A549 (cell line): ENCODE results near the gene CLDN6. TPM values are rescaled to one million over a fixed set of nuclear protein-coding genes. Genes with fewer than 3 reads are reported as not detected.

ENCODE experiments used
- ATAC-seq, 2 experiments: fragments of 200-7000 bp in 1 of 2; fragments of >200 bp in 1 of 2; cut with Nextera tagmentation in 1 of 2; cut with Tn5 transposase in 1 of 2; 3 replicates each; pipeline versions ENCODE4 v1.8.0 to v1.9.1; 2018 to 2020; ENCODE audit warnings: mild to moderate bottlenecking in 1 of 2, moderate library complexity in 1 of 2
- CTCF ChIA-PET: fragments of 300-600 bp; sonication (Branson Sonifier 250); formaldehyde crosslinking; extraction: SDS; loops from one replicate; lab custom pipeline; 2021; ENCODE audit warnings: antibody characterized with exemption, inconsistent platforms; lab: Yijun Ruan, JAX
- POLR2A ChIA-PET: fragments of 350-600 bp; formaldehyde crosslinking; extraction: SDS; loops from one replicate; lab custom pipeline; 2021; ENCODE audit warnings: antibody characterized with exemption, inconsistent platforms; lab: Yijun Ruan, JAX
- DNase-seq, 2 experiments: peaks; one replicate each; pipeline versions ENCODE4 v3.0.0 to v3.0.0-alpha.2; 2011 to 2016; ENCODE audit warnings: low read depth in 1 of 2, low spot score in 1 of 2
- FAIRE-seq: peaks from 2 replicates; lab custom pipeline; 2011; peaks lifted over from hg19 to GRCh38; lab: Jason Lieb, UNC
- H3K27ac ChIP-seq, 2 experiments: fragments of >200 bp; sonication (Bioruptor Twin); formaldehyde crosslinking; 3 replicates each; pipeline ENCODE4 v1.5.1; 2016 to 2017
- H3K4me1 ChIP-seq: fragments of >200 bp; sonication (Bioruptor Twin); formaldehyde crosslinking; 3 replicates; pipeline ENCODE4 v1.6.1; 2016
- H3K4me2 ChIP-seq: fragments of >200 bp; sonication (Bioruptor Twin); formaldehyde crosslinking; 3 replicates; pipeline ENCODE4 v1.6.1; 2016
- H3K4me3 ChIP-seq: fragments of >200 bp; sonication (Bioruptor Twin); formaldehyde crosslinking; 3 replicates; pipeline ENCODE4 v1.5.1; 2016
- H3K9me3 ChIP-seq: fragments of >200 bp; sonication (Bioruptor Twin); formaldehyde crosslinking; 3 replicates; pipeline ENCODE4 v1.6.1; 2016
- CEBPB ChIP-seq, 2 experiments: fragments of >200 bp in 1 of 2; sonication (Bioruptor Twin) in 1 of 2; formaldehyde crosslinking in 1 of 2; IDR thresholded peaks; 2 replicates each; pipeline ENCODE4 v1.6.1; 2012 to 2016
- CHD2 ChIP-seq: fragments of 150-350 bp; IDR thresholded peaks from 2 replicates; pipeline ENCODE4 v1.6.1; 2014; ENCODE audit warnings: low read length; ENCODE audit not compliant: partially characterized antibody
- E2F6 ChIP-seq: IDR thresholded peaks from 2 replicates; pipeline ENCODE4 v1.6.1; 2012; ENCODE audit warnings: low read depth, borderline replicate concordance
- ELK1 ChIP-seq: fragments of 150-350 bp; IDR thresholded peaks from 2 replicates; pipeline ENCODE4 v1.6.1; 2014; ENCODE audit warnings: low read depth, mild to moderate bottlenecking, low read length
- EP300 ChIP-seq, 2 experiments: fragments of >200 bp; sonication (Bioruptor Twin); formaldehyde crosslinking; IDR thresholded peaks; 2 replicates in 1 of 2; 3 replicates in 1 of 2; pipeline ENCODE4 v1.6.1; 2016 to 2017
- FOSB ChIP-seq: fragments of 250-450 bp; sonication (Bioruptor Pico); IDR thresholded peaks from 2 replicates; pipeline ENCODE4 v1.5.0; 2020; ENCODE audit warnings: mild to moderate bottlenecking, moderate library complexity
- FOSL2 ChIP-seq, 2 experiments: fragments of 450-650 bp in 1 of 2; fragments of >200 bp in 1 of 2; sonication (Bioruptor Twin) in 1 of 2; formaldehyde crosslinking; IDR thresholded peaks; 2 replicates each; pipeline versions ENCODE4 v1.5.0 to v1.6.1; 2016 to 2020; ENCODE audit warnings: mild to moderate bottlenecking in 1 of 2, moderate library complexity in 1 of 2
- GATA3 ChIP-seq: IDR thresholded peaks from 2 replicates; pipeline ENCODE4 v1.6.1; 2012; ENCODE audit warnings: borderline replicate concordance
- HDAC2 ChIP-seq: fragments of 200-600 bp; sonication (generic); IDR thresholded peaks from 2 replicates; pipeline ENCODE4 v1.6.1; 2016
- HOXA7 ChIP-seq: fragments of 250-450 bp; sonication (Bioruptor Pico); IDR thresholded peaks from 2 replicates; pipeline ENCODE4 v1.5.0; 2020; ENCODE audit warnings: mild to moderate bottlenecking, moderate library complexity
- JUN ChIP-seq, 2 experiments: fragments of >200 bp; sonication (Bioruptor Twin); formaldehyde crosslinking; IDR thresholded peaks; 2 replicates in 1 of 2; 3 replicates in 1 of 2; pipeline ENCODE4 v1.6.1; 2016 to 2017
- JUNB ChIP-seq: fragments of >200 bp; sonication (Bioruptor Twin); formaldehyde crosslinking; IDR thresholded peaks from 2 replicates; pipeline ENCODE4 v1.6.1; 2016
- MAFK ChIP-seq: fragments of 450-650 bp; IDR thresholded peaks from 2 replicates; pipeline ENCODE4 v1.6.1; 2014; ENCODE audit not compliant: partially characterized antibody
- MAX ChIP-seq: IDR thresholded peaks from 2 replicates; pipeline ENCODE4 v1.6.1; 2012
- MYC ChIP-seq: IDR thresholded peaks from 2 replicates; pipeline ENCODE4 v1.6.1; 2012; ENCODE audit warnings: mild to moderate bottlenecking, inconsistent platforms, low read length, improper control_type of control experiment, borderline replicate concordance
- NPAS2 ChIP-seq: fragments of 250-450 bp; sonication (Bioruptor Pico); IDR thresholded peaks from 2 replicates; pipeline ENCODE4 v1.8.0; 2022; ENCODE audit warnings: mild to moderate bottlenecking, moderate library complexity, borderline replicate concordance
- PBX3 ChIP-seq: IDR thresholded peaks from 2 replicates; pipeline ENCODE4 v1.6.1; 2012
- PHF8 ChIP-seq: fragments of 200-600 bp; sonication (generic); IDR thresholded peaks from 2 replicates; pipeline ENCODE4 v1.6.1; 2016; ENCODE audit warnings: low read depth, mild to moderate bottlenecking, antibody characterized with exemption, moderate library complexity, borderline replicate concordance
- POLR2A ChIP-seq: IDR thresholded peaks from 2 replicates; pipeline ENCODE4 v1.6.1; 2012; ENCODE audit warnings: mild to moderate bottlenecking, low read length
- RARB ChIP-seq: fragments of 250-450 bp; sonication (Bioruptor Pico); IDR thresholded peaks from 2 replicates; pipeline ENCODE4 v1.8.0; 2021; ENCODE audit warnings: mild to moderate bottlenecking, moderate library complexity
- REST ChIP-seq: fragments of 200-600 bp; sonication (generic); IDR thresholded peaks from 2 replicates; pipeline ENCODE4 v1.6.1; 2016; ENCODE audit warnings: antibody characterized with exemption, mild to moderate bottlenecking, moderate library complexity
- RFX5 ChIP-seq: fragments of 450-650 bp; IDR thresholded peaks from 2 replicates; pipeline ENCODE4 v1.7.1; 2014; ENCODE audit warnings: antibody characterized with exemption, mild to moderate bottlenecking, moderate library complexity
- RNF2 ChIP-seq: fragments of 200-600 bp; sonication (generic); IDR thresholded peaks from 2 replicates; pipeline ENCODE4 v1.6.1; 2016; ENCODE audit warnings: low read depth, mild to moderate bottlenecking, antibody characterized with exemption, moderate library complexity, borderline replicate concordance
- SREBF2 ChIP-seq: fragments of 450-650 bp; IDR thresholded peaks from 2 replicates; pipeline ENCODE4 v1.6.1; 2014; ENCODE audit warnings: mild to moderate bottlenecking, moderate library complexity
- TP53 ChIP-seq: fragments of 250-450 bp; sonication (Bioruptor Pico); IDR thresholded peaks from 2 replicates; pipeline ENCODE4 v1.5.0; 2021; ENCODE audit warnings: mild to moderate bottlenecking, moderate library complexity
- ZNF302 ChIP-seq: fragments of 250-450 bp; sonication (Bioruptor Pico); IDR thresholded peaks from 2 replicates; pipeline ENCODE4 v1.9.0; 2021; ENCODE audit warnings: inconsistent platforms, mild to moderate bottlenecking, moderate library complexity
- ZSCAN20 ChIP-seq: fragments of 250-450 bp; sonication (Bioruptor Pico); IDR thresholded peaks from 2 replicates; pipeline ENCODE4 v1.8.0; 2022; ENCODE audit warnings: mild to moderate bottlenecking, moderate library complexity
- WGBS: methylation state at CpG from one replicate; pipeline ENCODE4 v1.1.6; 2017; ENCODE audit errors: missing lambda C conversion rate; 5-methylcytosine and 5-hydroxymethylcytosine counted together
- polyA plus RNA-seq, 4 experiments: library from polyadenylated mRNA; depleted of rRNA in 3 of 4; stranded (reverse); fragments of >200 nt; fragmentation: RNase III in 1 of 4; extraction: RNeasy Plus Mini Kit Qiagen cat#74134 plus additional on column Dnase treatment in 1 of 4; gene quantifications; 2 replicates in 3 of 4; 3 replicates in 1 of 4; pipeline ENCODE4 v1.2.3, GENCODE V29; 2011 to 2017

Gene CLDN6
- polyA plus RNA-seq, 2 of the 4 experiments (the other 2 are of a cell fraction) = 0.25 TPM; not detected in 1

- no peak for TF ChIP-seq FOSL2 (IDR thresholded peaks at IDR 0.05)
- no peak for TF ChIP-seq FOSL2 (CRISPR knock-in tag; IDR thresholded peaks at IDR 0.05)
- no peak for TF ChIP-seq ELK1
- peak; percentile 32; the same call in 1 of the 2 replicates for TF ChIP-seq POLR2A
- 0 out of 2 replicates have a peak, but pooled peaks have one; percentile 75 for TF ChIP-seq FOSB (CRISPR knock-in tag)
- no peak for TF ChIP-seq RFX5
- TF ChIP-seq RNF2 = no peak
- peak; percentile 7; the same call in 1 of the 2 replicates for TF ChIP-seq TP53 (CRISPR knock-in tag)
- TF ChIP-seq JUN (IDR thresholded peaks at IDR 0.05) = peak in 1 of 2 experiments; percentile 62; a peak in 4 of 5 replicates
- no peak for TF ChIP-seq MYC
- 0 out of 2 replicates have a peak, but pooled peaks have one; percentile 19 for TF ChIP-seq REST
- no peak for TF ChIP-seq NPAS2
- TF ChIP-seq MAFK = no peak
- TF ChIP-seq MAX = no peak
- TF ChIP-seq JUNB = no peak
- TF ChIP-seq PHF8 = no peak
- no peak for TF ChIP-seq HDAC2
Measured at GRCh38 chr16:3022684-3023414, 4.9 kb upstream of the CLDN6 start (continued).

- peak overlapping the region; percentile 89 for H3K4me2 ChIP-seq
- ChIA-PET POLR2A (interaction anchor here (0.6 to 6.2 kb wide), 8 partner anchors 9 to 57 kb away, joined by 3 to 107 read pairs (median 8); no protein-coding TSS in a partner anchor), CTCF (interaction anchor here (0.7 to 6.6 kb wide), 6 partner anchors 9 to 1645 kb away, joined by 3 to 112 read pairs (median 6); no protein-coding TSS in a partner anchor)
- peak overlapping the region; percentile 93 for H3K4me3 ChIP-seq
- peak; percentile 84 to 93 for DNase-seq
- peak; percentile 21 to 46 for ATAC-seq
- TF ChIP-seq HOXA7 (CRISPR knock-in tag) (peak; percentile 78; the same call in 1 of the 2 replicates), PBX3 (peak; percentile 69; the same call in 1 of the 2 replicates), MYC (no peak), CHD2 (peak; percentile 25), E2F6 (no peak), POLR2A (no peak), ZNF302 (CRISPR knock-in tag) (no peak), CEBPB (IDR thresholded peaks at IDR 0.05) (no peak), ZSCAN20 (CRISPR knock-in tag) (no peak), SREBF2 (no peak), EP300 (IDR thresholded peaks at IDR 0.05) (peak; percentile 26 to 57; a peak in 1 of 5 replicates), JUNB (peak; percentile 90), GATA3 (peak; percentile 73), FOSL2 (IDR thresholded peaks at IDR 0.05) (peak; percentile 96), FOSL2 (CRISPR knock-in tag; IDR thresholded peaks at IDR 0.05) (peak; percentile 99), JUN (IDR thresholded peaks at IDR 0.05) (peak in 1 of 2 experiments; percentile 14; a peak in 4 of 5 replicates), RARB (CRISPR knock-in tag) (peak; percentile 29; the same call in 1 of the 2 replicates), MAX (peak; percentile 30; the same call in 1 of the 2 replicates)
- peak overlapping the region; percentile 98 to 100 for H3K27ac ChIP-seq
- under 1% methylated on average over 8 of the region's 8 CpGs for WGBS
- peaks cover 24% of the 10 kb centered on the region for H3K4me1 ChIP-seq
- H3K9me3 ChIP-seq = no peaks in the 10 kb centered on the region
- FAIRE-seq = peak; percentile 18
Measured at GRCh38 chr16:3022208-3022683, 4.3 kb upstream of the CLDN6 start.
